RPMI8226 (cell line): ENCODE data around the gene SPTBN2.

Source experiments
- DNase-seq: peaks from one replicate; pipeline ENCODE4 v3.0.0-alpha.2; 2015

SPTBN2 gene

GRCh38 chr11:66700742-66701141, 28.3 kb downstream of the SPTBN2 start:
- DNase-seq, result no peak

GRCh38 chr11:66700337-66700736, 28.7 kb downstream of the SPTBN2 start:
- DNase-seq, result no peak

GRCh38 chr11:66698491-66698890, 30.5 kb downstream of the SPTBN2 start:
- DNase-seq, result no peak

- DNase-seq, result no peak
Measured at GRCh38 chr11:66697988-66698387, 31.0 kb downstream of the SPTBN2 start.

GRCh38 chr11:66696146-66696545, 32.9 kb downstream of the SPTBN2 start:
- DNase-seq, result no peak

- DNase-seq, result peak; percentile 94
Measured at GRCh38 chr11:66694732-66695207, 34.2 kb downstream of the SPTBN2 start.

- no peak for DNase-seq
Measured at GRCh38 chr11:66694056-66694410, 35.0 kb downstream of the SPTBN2 start.

GRCh38 chr11:66693356-66694055, 35.5 kb downstream of the SPTBN2 start:
- DNase-seq, result no peak

GRCh38 chr11:66692871-66693331, 36.1 kb downstream of the SPTBN2 start:
- no peak for DNase-seq

GRCh38 chr11:66692446-66692845, 36.6 kb downstream of the SPTBN2 start:
- no peak for DNase-seq

GRCh38 chr11:66691311-66691980, 37.6 kb downstream of the SPTBN2 start:
- DNase-seq, result no peak

- no peak for DNase-seq
Measured at GRCh38 chr11:66689661-66690590, 39.1 kb downstream of the SPTBN2 start.

- no peak for DNase-seq
Measured at GRCh38 chr11:66688561-66689534, 40.2 kb downstream of the SPTBN2 start.

GRCh38 chr11:66687831-66688281, 41.2 kb downstream of the SPTBN2 start:
- no peak for DNase-seq

- DNase-seq, result no peak
Measured at GRCh38 chr11:66686801-66687750, 41.9 kb downstream of the SPTBN2 start.

- no peak for DNase-seq
Measured at GRCh38 chr11:66686100-66686785, 42.8 kb downstream of the SPTBN2 start.

- no peak for DNase-seq
Measured at GRCh38 chr11:66685276-66686099, 43.5 kb downstream of the SPTBN2 start.

GRCh38 chr11:66684635-66685034, 44.4 kb downstream of the SPTBN2 start:
- no peak for DNase-seq

GRCh38 chr11:66683877-66684276, 45.1 kb downstream of the SPTBN2 start:
- DNase-seq, result no peak
